ENCODE data around the gene TOR2A.

Gene TOR2A

GRCh38 chr9:127735530-127736185, 564 bp upstream of the TOR2A start:
- Histone ChIP-seq H3K36me3 (ENCODE audit: insufficient read depth, low read depth, low read length) (no peaks in the 10 kb centered on the region), H3K9ac (ENCODE audit: low read depth, low read length) (no peak overlapping the region; the same call in 1 of the 2 replicates), H3K27me3 (ENCODE audit: insufficient read depth, low read length) (no peaks in the 10 kb centered on the region), H3K4me3 (ENCODE audit: low read length) (peak overlapping the region; percentile 44; the same call in 1 of the 2 replicates), H3K9me3 (ENCODE audit: insufficient read depth, low read depth, low read length) (no peaks in the 10 kb centered on the region), H3K4me1 (ENCODE audit: insufficient read depth, low read length) (no peaks in the 10 kb centered on the region), H3K27ac (ENCODE audit: low read length) (no peak overlapping the region)

GRCh38 chr9:127734247-127734746, 797 bp downstream of the TOR2A start:
- H3K4me3 ChIP-seq (ENCODE audit: low read length): peak overlapping the region; percentile 83
- peak overlapping the region; percentile 47; the same call in 1 of the 2 replicates for H3K9ac ChIP-seq (ENCODE audit: low read depth, low read length)
- no peaks in the 10 kb centered on the region for H3K4me1 ChIP-seq (ENCODE audit: insufficient read depth, low read length)
- H3K27ac ChIP-seq (ENCODE audit: low read length): no peak overlapping the region
- no peaks in the 10 kb centered on the region for H3K27me3 ChIP-seq (ENCODE audit: insufficient read depth, low read length)
- H3K36me3 ChIP-seq (ENCODE audit: insufficient read depth, low read depth, low read length): no peaks in the 10 kb centered on the region
- H3K9me3 ChIP-seq (ENCODE audit: insufficient read depth, low read depth, low read length): no peaks in the 10 kb centered on the region

- Histone ChIP-seq H3K9ac (ENCODE audit: low read depth, low read length) (no peak overlapping the region), H3K9me3 (ENCODE audit: insufficient read depth, low read depth, low read length) (no peaks in the 10 kb centered on the region), H3K27ac (ENCODE audit: low read length) (no peak overlapping the region), H3K4me1 (ENCODE audit: insufficient read depth, low read length) (no peaks in the 10 kb centered on the region), H3K4me3 (ENCODE audit: low read length) (no peak overlapping the region), H3K27me3 (ENCODE audit: insufficient read depth, low read length) (no peaks in the 10 kb centered on the region), H3K36me3 (ENCODE audit: insufficient read depth, low read depth, low read length) (no peaks in the 10 kb centered on the region)
Observed at GRCh38 chr9:127733614-127734013, 1.5 kb downstream of the TOR2A start.

GRCh38 chr9:127732444-127732843, 2.6 kb downstream of the TOR2A start:
- no peak overlapping the region for H3K4me3 ChIP-seq (ENCODE audit: low read length)
- H3K27ac ChIP-seq (ENCODE audit: low read length): no peak overlapping the region
- H3K36me3 ChIP-seq (ENCODE audit: insufficient read depth, low read depth, low read length): no peaks in the 10 kb centered on the region
- no peaks in the 10 kb centered on the region for H3K9me3 ChIP-seq (ENCODE audit: insufficient read depth, low read depth, low read length)
- H3K4me1 ChIP-seq (ENCODE audit: insufficient read depth, low read length): no peaks in the 10 kb centered on the region
- H3K9ac ChIP-seq (ENCODE audit: low read depth, low read length): no peak overlapping the region
- H3K27me3 ChIP-seq (ENCODE audit: insufficient read depth, low read length): no peaks in the 10 kb centered on the region

GRCh38 chr9:127731938-127732337, 3.2 kb downstream of the TOR2A start:
- Histone ChIP-seq H3K4me3 (ENCODE audit: low read length) (no peak overlapping the region), H3K9ac (ENCODE audit: low read depth, low read length) (no peak overlapping the region), H3K36me3 (ENCODE audit: insufficient read depth, low read depth, low read length) (no peaks in the 10 kb centered on the region), H3K27ac (ENCODE audit: low read length) (no peak overlapping the region), H3K27me3 (ENCODE audit: insufficient read depth, low read length) (no peaks in the 10 kb centered on the region), H3K4me1 (ENCODE audit: insufficient read depth, low read length) (no peaks in the 10 kb centered on the region), H3K9me3 (ENCODE audit: insufficient read depth, low read depth, low read length) (no peaks in the 10 kb centered on the region)

- Histone ChIP-seq H3K4me3 (ENCODE audit: low read length) (no peak overlapping the region), H3K27me3 (ENCODE audit: insufficient read depth, low read length) (no peaks in the 10 kb centered on the region), H3K4me1 (ENCODE audit: insufficient read depth, low read length) (no peaks in the 10 kb centered on the region), H3K27ac (ENCODE audit: low read length) (no peak overlapping the region), H3K9ac (ENCODE audit: low read depth, low read length) (no peak overlapping the region), H3K9me3 (ENCODE audit: insufficient read depth, low read depth, low read length) (no peaks in the 10 kb centered on the region), H3K36me3 (ENCODE audit: insufficient read depth, low read depth, low read length) (no peaks in the 10 kb centered on the region)
Observed at GRCh38 chr9:127730799-127731410, 4.2 kb downstream of the TOR2A start.

- Histone ChIP-seq H3K4me3 (ENCODE audit: low read length) (no peak overlapping the region), H3K4me1 (ENCODE audit: insufficient read depth, low read length) (no peaks in the 10 kb centered on the region), H3K36me3 (ENCODE audit: insufficient read depth, low read depth, low read length) (no peaks in the 10 kb centered on the region), H3K27ac (ENCODE audit: low read length) (no peak overlapping the region), H3K9me3 (ENCODE audit: insufficient read depth, low read depth, low read length) (no peaks in the 10 kb centered on the region), H3K27me3 (ENCODE audit: insufficient read depth, low read length) (no peaks in the 10 kb centered on the region), H3K9ac (ENCODE audit: low read depth, low read length) (no peak overlapping the region)
Observed at GRCh38 chr9:127730262-127730661, 4.8 kb downstream of the TOR2A start.

GRCh38 chr9:127729522-127730256, 5.4 kb downstream of the TOR2A start:
- Histone ChIP-seq H3K4me1 (ENCODE audit: insufficient read depth, low read length) (no peaks in the 10 kb centered on the region), H3K27ac (ENCODE audit: low read length) (no peak overlapping the region), H3K9ac (ENCODE audit: low read depth, low read length) (no peak overlapping the region)

GRCh38 chr9:127728808-127729207, 6.3 kb downstream of the TOR2A start:
- Histone ChIP-seq H3K27ac (ENCODE audit: low read length) (no peak overlapping the region), H3K9ac (ENCODE audit: low read depth, low read length) (no peak overlapping the region), H3K36me3 (ENCODE audit: insufficient read depth, low read depth, low read length) (no peaks in the 10 kb centered on the region), H3K9me3 (ENCODE audit: insufficient read depth, low read depth, low read length) (no peaks in the 10 kb centered on the region), H3K27me3 (ENCODE audit: insufficient read depth, low read length) (no peaks in the 10 kb centered on the region), H3K4me1 (ENCODE audit: insufficient read depth, low read length) (no peaks in the 10 kb centered on the region), H3K4me3 (ENCODE audit: low read length) (no peak overlapping the region)

More at GRCh38 chr9:127729522-127730256, 5.4 kb downstream of the TOR2A start:
- no peaks in the 10 kb centered on the region for H3K36me3 ChIP-seq (ENCODE audit: insufficient read depth, low read depth, low read length)
- no peaks in the 10 kb centered on the region for H3K27me3 ChIP-seq (ENCODE audit: insufficient read depth, low read length)
- no peaks in the 10 kb centered on the region for H3K9me3 ChIP-seq (ENCODE audit: insufficient read depth, low read depth, low read length)
- no peak overlapping the region for H3K4me3 ChIP-seq (ENCODE audit: low read length)

- H3K27ac ChIP-seq (ENCODE audit: low read length): no peak overlapping the region
- H3K4me1 ChIP-seq (ENCODE audit: insufficient read depth, low read length): no peaks in the 10 kb centered on the region
- no peaks in the 10 kb centered on the region for H3K27me3 ChIP-seq (ENCODE audit: insufficient read depth, low read length)
Observed at GRCh38 chr9:127726871-127727270, 8.2 kb downstream of the TOR2A start.

GRCh38 chr9:127724012-127724411, 11.1 kb downstream of the TOR2A start:
- Histone ChIP-seq H3K36me3 (ENCODE audit: insufficient read depth, low read depth, low read length) (no peaks in the 10 kb centered on the region), H3K9me3 (ENCODE audit: insufficient read depth, low read depth, low read length) (no peaks in the 10 kb centered on the region), H3K27ac (ENCODE audit: low read length) (no peak overlapping the region), H3K4me3 (ENCODE audit: low read length) (no peak overlapping the region), H3K9ac (ENCODE audit: low read depth, low read length) (no peak overlapping the region), H3K27me3 (ENCODE audit: insufficient read depth, low read length) (no peaks in the 10 kb centered on the region), H3K4me1 (ENCODE audit: insufficient read depth, low read length) (no peaks in the 10 kb centered on the region)

More at GRCh38 chr9:127726871-127727270, 8.2 kb downstream of the TOR2A start:
- Histone ChIP-seq H3K4me3 (ENCODE audit: low read length) (no peak overlapping the region), H3K9ac (ENCODE audit: low read depth, low read length) (no peak overlapping the region), H3K9me3 (ENCODE audit: insufficient read depth, low read depth, low read length) (no peaks in the 10 kb centered on the region), H3K36me3 (ENCODE audit: insufficient read depth, low read depth, low read length) (no peaks in the 10 kb centered on the region)

Measured in iPS-20b (cell line).